ENCODE data around the gene PAGE2B. TPM values are rescaled to one million over a fixed set of nuclear protein-coding genes. Genes with fewer than 3 reads are reported as not detected.

The PAGE2B gene, protein sequence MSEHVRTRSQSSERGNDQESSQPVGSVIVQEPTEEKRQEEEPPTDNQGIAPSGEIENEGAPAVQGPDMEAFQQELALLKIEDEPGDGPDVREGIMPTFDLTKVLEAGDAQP
- not detected for total RNA-seq

DNA sequence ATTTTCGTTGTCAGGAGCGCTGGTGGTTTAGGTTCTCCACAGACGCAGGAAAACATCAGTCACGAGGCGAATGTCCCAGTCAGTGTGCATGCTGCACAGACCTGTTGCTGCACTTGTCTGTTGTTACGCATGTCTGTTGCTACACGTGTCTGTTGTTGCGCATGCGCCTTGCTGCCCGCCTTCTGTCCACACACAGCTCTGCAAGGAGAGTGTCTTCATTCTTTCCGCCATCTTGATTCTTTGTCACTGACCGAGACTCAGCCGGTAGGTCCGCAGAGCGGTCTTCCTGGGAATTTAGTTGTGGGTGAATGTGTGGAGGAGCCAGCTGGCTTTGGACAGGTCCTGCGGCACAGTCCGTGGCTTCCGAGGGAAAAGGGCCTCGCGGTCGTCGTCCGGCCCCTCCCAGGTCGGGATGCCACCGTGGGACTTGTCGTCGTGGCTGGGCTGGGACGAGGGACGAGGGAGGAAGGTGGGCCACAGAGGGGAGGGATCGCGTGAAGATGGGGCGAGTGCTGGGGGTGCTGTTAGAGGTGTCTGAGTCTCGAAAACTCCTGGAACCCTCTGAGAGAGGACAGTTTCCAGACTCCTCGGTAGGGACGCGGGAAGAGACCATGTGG lies at the start of gene PAGE2B:
Gene PAGE2B, plus strand, starts transcription at position 180 of the 617 bp plus-strand sequence. CDS start 1,012 bp downstream, outside the sequence.
- intact Hi-C loops (cut with DNase I; ENCODE audit: low total_unique reads) = no loop called here
- no peaks in the 10 kb centered on the region for H3K9me3 ChIP-seq
- no peaks in the 10 kb centered on the region for H3K36me3 ChIP-seq
- no peaks in the 10 kb centered on the region for H3K27me3 ChIP-seq
- TF ChIP-seq, protein P1, sequence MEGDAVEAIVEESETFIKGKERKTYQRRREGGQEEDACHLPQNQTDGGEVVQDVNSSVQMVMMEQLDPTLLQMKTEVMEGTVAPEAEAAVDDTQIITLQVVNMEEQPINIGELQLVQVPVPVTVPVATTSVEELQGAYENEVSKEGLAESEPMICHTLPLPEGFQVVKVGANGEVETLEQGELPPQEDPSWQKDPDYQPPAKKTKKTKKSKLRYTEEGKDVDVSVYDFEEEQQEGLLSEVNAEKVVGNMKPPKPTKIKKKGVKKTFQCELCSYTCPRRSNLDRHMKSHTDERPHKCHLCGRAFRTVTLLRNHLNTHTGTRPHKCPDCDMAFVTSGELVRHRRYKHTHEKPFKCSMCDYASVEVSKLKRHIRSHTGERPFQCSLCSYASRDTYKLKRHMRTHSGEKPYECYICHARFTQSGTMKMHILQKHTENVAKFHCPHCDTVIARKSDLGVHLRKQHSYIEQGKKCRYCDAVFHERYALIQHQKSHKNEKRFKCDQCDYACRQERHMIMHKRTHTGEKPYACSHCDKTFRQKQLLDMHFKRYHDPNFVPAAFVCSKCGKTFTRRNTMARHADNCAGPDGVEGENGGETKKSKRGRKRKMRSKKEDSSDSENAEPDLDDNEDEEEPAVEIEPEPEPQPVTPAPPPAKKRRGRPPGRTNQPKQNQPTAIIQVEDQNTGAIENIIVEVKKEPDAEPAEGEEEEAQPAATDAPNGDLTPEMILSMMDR (IDR thresholded peaks at IDR 0.05) = no peak
- no peak for TF ChIP-seq POLR2A (IDR thresholded peaks at IDR 0.05)
- H3K27ac ChIP-seq = no peak within 1 kb of the TSS
- no peak within 1 kb of the TSS for H3K4me3 ChIP-seq
- no peak for DNase-seq
- H3K4me1 ChIP-seq = no peaks in the 10 kb centered on the region

DNA sequence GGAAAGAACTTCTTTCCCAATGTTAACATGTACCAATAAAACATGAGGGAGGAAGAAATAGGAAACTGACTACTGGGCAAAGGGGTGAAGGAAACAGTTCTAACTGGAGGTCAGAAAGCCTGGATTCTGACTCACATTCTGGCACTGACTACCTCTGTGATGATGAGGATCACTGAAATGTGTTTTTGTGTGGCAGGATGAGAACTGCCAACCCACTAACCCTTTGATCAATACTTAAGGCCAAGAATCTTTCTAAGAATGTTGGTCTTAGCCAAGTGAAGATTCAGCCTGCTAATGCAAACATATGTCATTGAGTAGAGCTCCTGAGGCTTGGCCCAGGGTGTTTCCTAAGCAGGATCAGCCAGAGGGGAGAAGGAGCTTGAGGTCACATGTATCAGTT lies 48.7 kb upstream of the PAGE2B start:
- H3K4me3 ChIP-seq = no peak overlapping the region
- no peak for TF ChIP-seq POLR2A (IDR thresholded peaks at IDR 0.05)
- H3K27me3 ChIP-seq = no peaks in the 10 kb centered on the region
- H3K27ac ChIP-seq = no peak overlapping the region
- H3K4me1 ChIP-seq = no peaks in the 10 kb centered on the region
- DNase-seq = no peak
- H3K36me3 ChIP-seq = no peaks in the 10 kb centered on the region
- intact Hi-C loops (cut with DNase I; ENCODE audit: low total_unique reads) = no loop called here
- H3K9me3 ChIP-seq = no peaks in the 10 kb centered on the region

DNA sequence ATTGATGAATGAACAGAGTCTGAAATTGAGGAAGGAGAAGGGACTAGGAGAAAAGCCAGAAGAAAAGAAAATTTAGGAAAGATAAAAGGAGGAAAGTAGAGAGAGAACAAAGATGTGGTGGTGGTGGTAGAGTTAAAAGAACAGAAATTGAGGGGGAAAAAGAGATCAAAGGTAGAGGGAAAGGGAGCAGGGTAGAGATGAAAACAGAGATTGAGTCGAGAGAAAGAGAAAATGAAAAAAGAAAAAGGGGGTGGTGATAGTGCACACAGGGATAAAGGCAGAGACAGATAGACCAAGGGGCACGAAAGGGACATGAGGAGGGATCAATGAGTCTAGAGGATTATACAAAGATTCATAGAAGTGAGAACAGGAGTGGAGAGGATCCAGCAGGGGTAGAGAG lies 48.0 kb upstream of the PAGE2B start:
- Histone ChIP-seq H3K36me3 (no peaks in the 10 kb centered on the region), H3K4me1 (no peaks in the 10 kb centered on the region), H3K27me3 (no peaks in the 10 kb centered on the region), H3K9me3 (no peaks in the 10 kb centered on the region), H3K4me3 (no peak overlapping the region), H3K27ac (no peak overlapping the region)
- intact Hi-C loops (cut with DNase I; ENCODE audit: low total_unique reads) = no loop called here
- DNase-seq = no peak
- TF ChIP-seq POLR2A (IDR thresholded peaks at IDR 0.05) = no peak
- TF ChIP-seq, protein P1 (IDR thresholded peaks at IDR 0.05) = no peak

DNA sequence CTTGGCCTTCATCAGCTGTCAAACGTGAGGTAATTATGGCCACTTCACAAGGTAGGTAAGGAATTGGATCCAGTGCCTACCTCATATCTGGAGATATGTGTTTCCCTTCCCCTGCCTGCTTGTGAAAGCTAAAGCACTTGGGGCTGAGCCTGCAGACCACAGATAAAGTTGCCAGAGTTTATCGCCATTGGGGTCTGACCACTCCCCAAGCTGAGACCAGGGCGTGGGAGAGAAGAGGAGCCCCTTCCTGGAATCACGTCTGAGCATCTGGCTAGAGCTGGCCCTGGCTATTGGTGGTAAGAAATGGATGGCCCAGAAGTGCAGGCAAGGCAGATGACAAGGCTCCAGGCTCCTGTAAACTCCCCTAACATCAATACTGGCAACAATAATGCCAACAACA lies 46.8 kb upstream of the PAGE2B start:
- TF ChIP-seq, protein P1 (IDR thresholded peaks at IDR 0.05) = no peak
- no peak for TF ChIP-seq POLR2A (IDR thresholded peaks at IDR 0.05)
- no peak for DNase-seq
- no peak overlapping the region for H3K27ac ChIP-seq
- no peaks in the 10 kb centered on the region for H3K27me3 ChIP-seq
- no peaks in the 10 kb centered on the region for H3K4me1 ChIP-seq
- intact Hi-C loops (cut with DNase I; ENCODE audit: low total_unique reads) = no loop called here
- no peak overlapping the region for H3K4me3 ChIP-seq
- no peaks in the 10 kb centered on the region for H3K9me3 ChIP-seq
- no peaks in the 10 kb centered on the region for H3K36me3 ChIP-seq

DNA sequence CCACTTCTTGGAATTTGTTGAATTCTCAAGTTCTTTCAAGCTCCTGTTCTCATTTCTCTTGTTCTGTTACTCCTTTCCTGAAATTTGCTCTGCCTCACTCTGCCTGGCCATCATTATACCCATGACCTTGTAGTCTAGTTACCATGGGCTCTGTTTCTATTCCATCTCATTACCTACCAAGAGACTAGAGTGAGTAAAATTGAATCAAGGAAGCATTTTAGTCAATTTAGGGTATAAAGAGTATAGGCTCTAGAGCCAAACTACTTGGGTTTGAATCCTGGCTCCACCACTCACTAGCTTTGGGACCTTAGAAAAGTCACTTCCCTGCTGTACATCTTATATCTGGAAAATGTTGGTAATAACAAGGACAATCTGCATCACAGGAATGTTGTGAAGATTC lies 46.2 kb upstream of the PAGE2B start:
- DNase-seq = no peak
- Histone ChIP-seq H3K36me3 (no peaks in the 10 kb centered on the region), H3K27ac (no peak overlapping the region), H3K4me3 (no peak overlapping the region), H3K4me1 (no peaks in the 10 kb centered on the region), H3K27me3 (no peaks in the 10 kb centered on the region), H3K9me3 (no peaks in the 10 kb centered on the region)
- intact Hi-C loops (cut with DNase I; ENCODE audit: low total_unique reads) = no loop called here
- TF ChIP-seq POLR2A (IDR thresholded peaks at IDR 0.05) = no peak
- TF ChIP-seq, protein P1 (IDR thresholded peaks at IDR 0.05) = no peak
